GM19395 (cell line): ENCODE measurements around the gene ANKRD40CL.

Source experiments
- ATAC-seq: cut with Tn5 transposase; IDR thresholded peaks from one replicate; pipeline ENCODE4 v1.9.1; 2021; ENCODE audit warnings: mild to moderate bottlenecking, moderate library complexity; ENCODE audit not compliant: unreplicated experiment

Gene ANKRD40CL

GRCh38 chr17:50790618-50791017, 23.3 kb upstream of the ANKRD40CL start:
- ATAC-seq: no peak

- no peak for ATAC-seq
Measured at GRCh38 chr17:50787106-50787505, 19.8 kb upstream of the ANKRD40CL start.

GRCh38 chr17:50785946-50786570, 18.7 kb upstream of the ANKRD40CL start:
- no peak for ATAC-seq

- no peak for ATAC-seq
Measured at GRCh38 chr17:50785126-50785525, 17.8 kb upstream of the ANKRD40CL start.

- no peak for ATAC-seq
Measured at GRCh38 chr17:50783905-50784304, 16.6 kb upstream of the ANKRD40CL start.

GRCh38 chr17:50783193-50783660, 15.9 kb upstream of the ANKRD40CL start:
- no peak for ATAC-seq

- no peak for ATAC-seq
Measured at GRCh38 chr17:50781167-50781566, 13.8 kb upstream of the ANKRD40CL start.

GRCh38 chr17:50779747-50780353, 12.5 kb upstream of the ANKRD40CL start:
- no peak for ATAC-seq

- no peak for ATAC-seq
Measured at GRCh38 chr17:50778988-50779387, 11.7 kb upstream of the ANKRD40CL start.

- ATAC-seq: no peak
Measured at GRCh38 chr17:50778471-50778870, 11.2 kb upstream of the ANKRD40CL start.

GRCh38 chr17:50775926-50776325, 8.6 kb upstream of the ANKRD40CL start:
- no peak for ATAC-seq

GRCh38 chr17:50774225-50774803, 7.0 kb upstream of the ANKRD40CL start:
- no peak for ATAC-seq

- peak; percentile 96 for ATAC-seq
Measured at GRCh38 chr17:50771991-50772785, 4.9 kb upstream of the ANKRD40CL start.

GRCh38 chr17:50770346-50770745, 3.0 kb upstream of the ANKRD40CL start:
- no peak for ATAC-seq

- no peak for ATAC-seq
Measured at GRCh38 chr17:50769884-50770283, 2.6 kb upstream of the ANKRD40CL start.

GRCh38 chr17:50768346-50768761, 1.0 kb upstream of the ANKRD40CL start:
- ATAC-seq: no peak

- ATAC-seq: no peak
Measured at GRCh38 chr17:50767030-50767429, 288 bp downstream of the ANKRD40CL start.

GRCh38 chr17:50766222-50767023, 895 bp downstream of the ANKRD40CL start:
- ATAC-seq: no peak

- ATAC-seq: peak; percentile 67
Measured at GRCh38 chr17:50765454-50766221, 1.7 kb downstream of the ANKRD40CL start.

GRCh38 chr17:50764734-50765149, 2.6 kb downstream of the ANKRD40CL start:
- ATAC-seq: no peak
